ENCODE measurements around the gene PPP1R14B.

GRCh38 chr11:64296236-64296635 lies 49.5 kb upstream of the PPP1R14B start:
- no peak for TF ChIP-seq CTCF (IDR thresholded peaks at IDR 0.05)
- no peak for TF ChIP-seq POLR2A (IDR thresholded peaks at IDR 0.05)
- TF ChIP-seq EP300 (IDR thresholded peaks at IDR 0.05): no peak
